ENCODE measurements around the gene GRIA4.

The GRIA4 gene

GRCh38 chr11:105636496-105636895 lies 26.6 kb downstream of the GRIA4 start:
- DNase-seq (ENCODE audit: low read depth in 2 of 2, low spot score in 1 of 2), result no peak

GRCh38 chr11:105639527-105639926 lies 29.7 kb downstream of the GRIA4 start:
- no peak for DNase-seq (ENCODE audit: low read depth in 2 of 2, low spot score in 1 of 2)

DNA sequence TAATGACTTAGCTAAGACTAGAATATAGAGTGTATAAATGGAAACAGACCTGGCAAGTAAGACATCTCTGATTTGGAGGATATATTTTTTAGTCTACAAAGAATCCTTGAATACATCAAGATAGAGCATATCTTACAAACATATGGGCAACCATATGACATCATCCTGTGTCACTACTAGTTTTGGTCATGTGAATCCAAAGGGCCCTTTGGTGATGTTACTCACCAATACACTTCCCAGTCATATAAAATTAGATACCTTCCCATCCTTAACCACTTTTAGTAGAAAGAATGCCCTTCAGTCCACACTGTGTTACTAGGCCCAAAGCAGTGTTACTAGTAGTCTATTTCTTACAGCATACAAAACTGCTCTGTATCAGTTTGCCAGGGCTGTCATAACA lies 31.6 kb downstream of the GRIA4 start:
- DNase-seq (ENCODE audit: low read depth in 2 of 2, low spot score in 1 of 2), result no peak

GRCh38 chr11:105642870-105643269 lies 33.0 kb downstream of the GRIA4 start:
- DNase-seq (ENCODE audit: low read depth in 2 of 2, low spot score in 1 of 2), result no peak

DNA sequence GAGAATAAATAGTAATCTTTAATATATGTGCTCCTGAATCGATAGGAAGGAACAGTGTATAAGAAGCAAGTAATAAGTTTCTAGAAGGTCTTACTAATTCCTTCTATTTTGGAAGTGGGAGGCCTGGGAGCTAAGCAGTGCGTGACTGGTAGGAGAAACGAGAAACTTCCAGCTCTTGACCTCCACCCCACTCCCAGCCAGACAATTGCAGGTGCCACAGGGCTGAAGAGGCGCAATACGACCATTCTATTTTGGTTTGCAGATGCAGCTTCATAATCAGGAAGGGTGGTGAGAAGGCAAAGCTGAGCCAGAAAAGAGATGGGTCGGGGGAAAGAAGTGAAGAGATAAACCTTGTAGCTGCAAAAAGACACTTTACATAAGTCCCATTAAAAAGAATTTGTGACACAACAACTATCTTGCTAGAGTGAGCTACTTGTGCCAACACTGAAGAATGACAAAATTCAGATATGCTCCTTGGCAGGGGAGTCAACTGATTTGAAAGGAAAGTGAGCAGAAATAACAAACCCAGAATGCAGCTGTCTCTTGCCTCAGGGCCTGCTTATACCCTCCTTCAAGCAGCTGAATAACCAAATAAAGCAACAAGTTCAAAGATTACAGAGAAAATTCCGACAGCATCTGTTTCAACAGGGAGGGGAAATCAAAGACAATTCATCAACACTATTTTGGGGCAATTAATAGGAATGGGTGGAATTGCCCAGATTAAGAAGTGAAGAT lies 35.1 kb downstream of the GRIA4 start:
- no peak for DNase-seq (ENCODE audit: low read depth in 2 of 2, low spot score in 1 of 2)

DNA sequence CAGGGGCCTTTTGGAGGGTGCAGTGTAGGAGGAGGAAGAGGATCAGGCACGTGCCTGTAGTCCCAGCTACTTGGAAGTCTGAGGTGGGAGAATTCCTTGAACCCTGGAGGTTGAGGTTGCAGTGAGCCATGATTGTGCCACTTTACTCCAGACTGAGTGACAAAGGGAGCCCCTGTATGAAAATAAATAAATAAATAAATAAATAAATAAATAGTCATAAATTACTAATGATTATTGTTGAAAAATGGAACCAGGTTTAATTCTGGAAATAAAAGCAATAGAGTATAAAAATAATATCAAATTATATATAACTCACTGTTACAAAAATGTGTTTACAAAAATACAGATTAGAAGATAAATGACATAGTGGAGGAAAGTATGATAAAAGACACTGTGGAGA lies 37.9 kb downstream of the GRIA4 start:
- DNase-seq (ENCODE audit: low read depth in 2 of 2, low spot score in 1 of 2), result no peak

DNA sequence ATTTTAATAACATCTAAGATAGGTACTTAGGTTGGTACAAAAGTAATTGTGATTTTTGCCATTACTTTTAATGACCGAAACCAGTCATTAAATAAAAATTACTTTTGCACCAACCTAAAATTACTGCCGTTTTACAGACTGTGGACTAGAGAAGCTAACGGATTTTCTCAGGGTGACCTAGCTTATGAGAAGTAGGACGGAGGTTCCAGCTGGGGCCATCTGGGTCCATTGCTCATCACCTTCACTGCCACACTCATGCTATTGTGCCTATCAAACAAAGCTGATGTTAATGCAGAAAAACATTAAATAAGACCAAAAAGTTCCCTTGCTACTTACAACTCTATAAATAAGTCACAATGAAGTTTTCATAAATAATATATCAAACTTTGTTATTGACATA lies 38.9 kb downstream of the GRIA4 start:
- DNase-seq (ENCODE audit: low read depth in 2 of 2, low spot score in 1 of 2), result no peak

- DNase-seq (ENCODE audit: low read depth in 2 of 2, low spot score in 1 of 2), result no peak
Observed at GRCh38 chr11:105665281-105665680, 55.4 kb downstream of the GRIA4 start.

GRCh38 chr11:105667441-105667840 lies 57.6 kb downstream of the GRIA4 start:
- DNase-seq (ENCODE audit: low read depth in 2 of 2, low spot score in 1 of 2), result no peak

DNA sequence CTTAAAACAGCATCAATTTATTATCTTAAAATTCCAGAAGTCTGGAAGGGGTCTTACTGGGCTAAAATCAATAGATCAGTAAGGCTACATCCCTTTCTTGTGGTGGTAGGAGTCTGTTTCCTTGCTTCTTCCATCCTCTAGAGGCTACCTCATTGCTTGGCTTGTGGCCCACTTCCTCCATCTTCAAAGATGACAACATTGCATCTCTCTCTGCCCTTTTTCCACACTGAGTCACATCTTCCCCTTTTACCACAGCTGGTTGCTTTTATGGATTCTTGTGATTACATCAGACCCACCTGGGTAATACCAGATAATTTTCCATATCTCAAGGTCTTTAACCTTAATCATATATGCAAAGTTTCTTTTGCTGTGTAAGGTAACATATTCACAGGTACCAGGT lies 60.9 kb downstream of the GRIA4 start:
- no peak for DNase-seq (ENCODE audit: low read depth in 2 of 2, low spot score in 1 of 2)

GRCh38 chr11:105673089-105673488 lies 63.2 kb downstream of the GRIA4 start:
- no peak for DNase-seq (ENCODE audit: low read depth in 2 of 2, low spot score in 1 of 2)

DNA sequence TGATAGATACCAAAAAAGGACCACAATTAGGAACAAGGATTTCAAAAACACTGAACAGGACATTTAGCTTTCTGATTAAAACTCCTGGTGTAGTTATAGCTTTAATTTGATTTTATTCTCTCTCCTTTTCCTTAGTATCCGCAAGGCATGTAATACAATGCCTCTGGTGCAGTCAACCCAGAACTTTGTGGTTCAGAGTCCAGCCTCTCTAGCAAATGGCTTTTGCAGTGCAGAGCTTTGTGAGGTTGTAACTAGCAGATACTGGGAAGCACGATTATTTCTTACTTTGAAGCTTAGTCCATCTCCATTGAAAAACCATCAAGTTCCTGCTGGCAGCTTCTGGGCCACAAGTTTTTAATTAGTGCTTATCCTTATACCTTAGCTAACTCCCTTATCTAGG lies 79.8 kb downstream of the GRIA4 start:
- DNase-seq (ENCODE audit: low read depth in 2 of 2, low spot score in 1 of 2), result no peak

- DNase-seq (ENCODE audit: low read depth in 2 of 2, low spot score in 1 of 2), result no peak
Observed at GRCh38 chr11:105690467-105690866, 80.6 kb downstream of the GRIA4 start.

- no peak for DNase-seq (ENCODE audit: low read depth in 2 of 2, low spot score in 1 of 2)
Observed at GRCh38 chr11:105693075-105693759, 83.3 kb downstream of the GRIA4 start.

- DNase-seq (ENCODE audit: low read depth in 2 of 2, low spot score in 1 of 2), result no peak
Observed at GRCh38 chr11:105696000-105696399, 86.1 kb downstream of the GRIA4 start.

DNA sequence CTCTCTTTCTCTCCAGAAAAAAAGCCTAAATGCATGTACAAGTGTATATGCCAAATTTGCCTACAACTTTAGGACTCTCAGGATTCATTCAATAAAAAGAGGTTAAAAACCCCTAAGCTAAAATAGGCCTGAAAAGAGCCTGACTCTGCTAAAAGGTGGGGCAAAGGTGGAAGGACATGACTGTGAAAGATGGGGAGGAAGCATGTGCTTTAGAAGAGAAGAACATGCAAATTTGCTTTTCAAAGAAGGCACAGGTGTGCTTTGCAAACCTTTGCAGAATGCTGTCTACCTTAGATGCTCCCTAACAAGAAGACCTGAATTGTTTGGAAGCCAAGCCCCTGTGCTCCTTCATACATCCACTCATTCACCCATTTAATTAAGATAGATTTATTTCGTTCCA lies 87.4 kb downstream of the GRIA4 start:
- DNase-seq (ENCODE audit: low read depth in 2 of 2, low spot score in 1 of 2), result no peak

- no peak for DNase-seq (ENCODE audit: low read depth in 2 of 2, low spot score in 1 of 2)
Observed at GRCh38 chr11:105699203-105699602, 89.3 kb downstream of the GRIA4 start.

GRCh38 chr11:105700271-105700670 lies 90.4 kb downstream of the GRIA4 start:
- no peak for DNase-seq (ENCODE audit: low read depth in 2 of 2, low spot score in 1 of 2)

- DNase-seq (ENCODE audit: low read depth in 2 of 2, low spot score in 1 of 2), result no peak
Observed at GRCh38 chr11:105701098-105701497, 91.2 kb downstream of the GRIA4 start.

GRCh38 chr11:105705786-105706530 lies 96.1 kb downstream of the GRIA4 start:
- no peak for DNase-seq (ENCODE audit: low read depth in 2 of 2, low spot score in 1 of 2)

GRCh38 chr11:105713106-105713505 lies 103.2 kb downstream of the GRIA4 start:
- no peak for DNase-seq (ENCODE audit: low read depth in 2 of 2, low spot score in 1 of 2)

- no peak for DNase-seq (ENCODE audit: low read depth in 2 of 2, low spot score in 1 of 2)
Observed at GRCh38 chr11:105713696-105714095, 103.8 kb downstream of the GRIA4 start.
